GM19023 (cell line): ENCODE data around the gene DOCK11.
"Not testable (repeated sequence)": the region's sequence is repeated elsewhere in the genome, so short reads cannot be mapped to it uniquely, and the experiment has no call there.

Experiments used
- ATAC-seq: cut with Tn5 transposase; IDR thresholded peaks from one replicate; pipeline ENCODE4 v1.9.1; 2021; ENCODE audit warnings: mild to moderate bottlenecking, moderate library complexity; ENCODE audit not compliant: unreplicated experiment

The DOCK11 gene

GRCh38 chrX:118565853-118566252 lies 70.2 kb downstream of the DOCK11 start:
- no peak for ATAC-seq

GRCh38 chrX:118566359-118566758 lies 70.7 kb downstream of the DOCK11 start:
- no peak for ATAC-seq

DNA sequence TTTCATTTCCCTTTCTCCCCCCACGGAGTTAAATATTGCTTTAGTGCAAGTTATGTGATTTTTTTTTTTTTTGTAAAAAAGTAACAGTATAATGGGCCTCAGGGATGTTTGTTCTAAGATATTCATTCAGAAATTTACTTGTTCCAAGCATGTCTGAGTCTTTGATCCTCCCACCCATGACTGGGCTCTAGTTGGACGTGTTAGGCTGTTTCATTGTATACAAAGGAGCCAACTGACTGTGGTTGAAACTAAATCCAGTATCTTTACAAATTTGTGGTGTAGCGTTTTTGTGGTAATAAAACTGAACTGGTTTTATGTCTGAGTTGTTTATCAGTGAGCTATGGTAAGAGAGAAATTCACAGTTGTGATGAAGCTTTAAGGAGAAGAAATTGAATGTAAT lies 74.1 kb downstream of the DOCK11 start:
- no peak for ATAC-seq

DNA sequence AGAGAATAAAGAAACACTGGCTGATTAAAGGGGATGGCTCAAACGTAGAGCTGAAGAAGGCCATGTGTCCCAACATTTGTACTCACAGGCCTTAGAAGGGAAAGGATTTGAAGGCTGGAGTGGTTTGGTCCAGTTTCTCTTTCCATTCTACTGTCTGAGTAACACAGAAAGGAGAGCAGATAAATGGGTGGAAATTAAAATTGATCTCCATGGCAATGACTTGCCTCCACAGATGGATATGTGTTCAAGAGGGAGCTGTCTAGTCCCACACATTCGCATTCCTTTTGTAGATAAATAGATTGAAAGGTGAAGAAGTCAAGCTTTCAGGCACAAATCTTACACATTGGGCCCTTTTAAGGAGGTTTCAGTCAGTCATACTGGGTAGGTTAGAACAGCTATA lies 74.6 kb downstream of the DOCK11 start:
- no peak for ATAC-seq

GRCh38 chrX:118571836-118572235 lies 76.2 kb downstream of the DOCK11 start:
- ATAC-seq, result no peak

DNA sequence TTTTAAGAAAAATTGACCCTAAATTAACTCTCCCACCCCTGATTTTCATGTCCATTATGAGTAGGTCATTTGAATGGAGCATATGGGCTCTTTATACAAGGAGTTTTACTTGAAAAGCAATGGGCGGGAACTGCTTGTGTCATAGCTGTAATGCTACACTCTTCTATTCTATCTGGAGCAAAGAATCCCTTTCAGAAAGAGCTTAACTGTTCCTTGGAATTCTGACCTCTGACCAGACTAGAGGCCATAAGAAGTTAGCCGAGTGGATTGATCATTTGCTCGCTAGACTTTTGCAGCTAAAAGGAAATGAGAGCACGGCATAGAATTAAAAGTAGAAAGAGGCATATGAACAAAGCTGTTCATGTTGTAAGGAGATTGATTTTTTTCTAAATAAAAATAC lies 79.1 kb downstream of the DOCK11 start:
- no peak for ATAC-seq

GRCh38 chrX:118577041-118577440 lies 81.4 kb downstream of the DOCK11 start:
- no peak for ATAC-seq

GRCh38 chrX:118579417-118579816 lies 83.8 kb downstream of the DOCK11 start:
- no peak for ATAC-seq

- ATAC-seq, result not testable (repeated sequence)
These were observed 87.3 kb downstream of the DOCK11 start for GRCh38 chrX:118582926-118583325.

DNA sequence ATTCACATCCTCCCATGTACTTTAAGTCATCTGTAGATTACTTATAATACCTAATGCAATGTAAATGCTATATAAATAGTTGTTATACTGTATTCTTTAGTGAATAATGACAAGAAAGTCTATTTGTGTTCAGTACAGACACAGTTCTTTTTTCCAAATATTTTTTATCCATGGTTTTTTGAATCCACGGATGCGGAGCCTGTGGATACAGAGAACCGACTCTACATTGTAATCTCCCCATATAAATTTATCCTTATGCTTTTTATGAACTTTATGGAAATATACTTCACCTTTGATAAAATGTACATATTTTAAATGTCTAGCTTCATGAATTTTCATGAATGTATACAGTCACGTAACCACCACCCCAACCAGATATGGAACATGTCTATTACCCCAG lies 88.2 kb downstream of the DOCK11 start:
- ATAC-seq, result no peak

GRCh38 chrX:118585296-118585695 lies 89.7 kb downstream of the DOCK11 start:
- ATAC-seq, result no peak

DNA sequence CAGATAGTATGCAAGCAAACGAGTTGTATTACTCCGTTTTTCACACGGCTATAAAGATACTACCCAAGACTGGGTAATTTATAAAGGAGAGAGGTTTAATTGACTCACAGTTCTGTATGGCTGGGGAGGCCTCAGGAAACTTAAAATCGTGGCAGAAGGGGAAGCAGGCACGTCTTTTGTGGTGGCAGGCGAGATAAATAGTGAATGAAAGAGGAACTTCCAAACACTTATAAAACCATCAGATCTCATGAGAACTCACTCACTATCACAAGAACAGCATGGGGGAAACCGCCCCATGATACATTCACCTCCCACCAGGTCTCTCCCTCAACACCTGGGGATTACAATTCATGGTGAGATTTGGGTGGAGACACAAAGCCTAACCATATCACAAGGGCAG lies 90.6 kb downstream of the DOCK11 start:
- ATAC-seq, result not testable (repeated sequence)

DNA sequence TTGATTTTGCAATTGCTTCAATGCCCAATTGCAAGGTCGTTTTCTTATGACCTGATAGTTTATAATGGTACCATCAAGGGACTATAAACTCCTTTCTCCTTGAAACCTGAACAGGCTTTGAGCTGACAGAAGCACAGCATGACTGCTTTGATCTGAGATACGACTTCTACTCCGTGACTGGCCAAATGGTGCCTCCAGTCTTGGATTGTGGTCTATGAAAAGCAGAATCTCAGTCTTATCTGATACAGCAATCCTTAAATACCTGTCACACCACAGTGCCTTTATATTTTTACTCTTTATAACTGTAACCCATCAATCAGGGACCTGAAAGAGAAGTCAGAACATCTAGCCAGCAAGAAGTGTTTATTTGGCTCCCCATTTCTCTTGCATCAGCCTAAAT lies 93.1 kb downstream of the DOCK11 start:
- ATAC-seq, result no peak

GRCh38 chrX:118589227-118589626 lies 93.6 kb downstream of the DOCK11 start:
- ATAC-seq, result no peak

GRCh38 chrX:118593407-118593806 lies 97.8 kb downstream of the DOCK11 start:
- ATAC-seq, result no peak

- no peak for ATAC-seq
These were observed 99.2 kb downstream of the DOCK11 start for GRCh38 chrX:118594697-118595420.

DNA sequence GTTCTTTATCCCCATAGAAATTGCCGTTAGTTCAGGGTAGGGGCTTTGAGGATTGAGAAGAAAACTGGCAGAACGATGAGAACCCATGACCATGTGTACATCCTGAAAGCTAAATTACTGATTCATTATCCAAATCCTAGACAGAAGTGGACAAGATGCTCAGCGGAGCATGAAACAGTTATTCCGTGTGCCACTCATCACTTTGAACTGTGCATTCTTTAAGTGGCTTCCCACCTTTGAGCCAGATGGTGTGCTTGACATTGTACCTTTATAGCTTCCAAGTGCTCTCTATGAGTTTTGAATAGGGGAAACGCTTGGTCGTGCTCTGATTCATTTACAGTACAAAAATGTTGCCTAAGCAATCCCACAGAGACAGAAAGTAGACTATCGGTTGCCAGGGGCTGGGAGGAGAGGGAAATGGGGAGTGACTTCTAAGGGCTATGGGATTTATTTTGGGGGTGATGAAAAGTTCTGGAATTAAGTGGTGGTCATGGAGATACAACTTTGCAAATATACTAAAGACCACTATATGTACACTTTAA lies 100.0 kb downstream of the DOCK11 start:
- no peak for ATAC-seq

- no peak for ATAC-seq
These were observed 100.8 kb downstream of the DOCK11 start for GRCh38 chrX:118596390-118596789.

- ATAC-seq, result no peak
These were observed 108.4 kb downstream of the DOCK11 start for GRCh38 chrX:118603981-118604380.

DNA sequence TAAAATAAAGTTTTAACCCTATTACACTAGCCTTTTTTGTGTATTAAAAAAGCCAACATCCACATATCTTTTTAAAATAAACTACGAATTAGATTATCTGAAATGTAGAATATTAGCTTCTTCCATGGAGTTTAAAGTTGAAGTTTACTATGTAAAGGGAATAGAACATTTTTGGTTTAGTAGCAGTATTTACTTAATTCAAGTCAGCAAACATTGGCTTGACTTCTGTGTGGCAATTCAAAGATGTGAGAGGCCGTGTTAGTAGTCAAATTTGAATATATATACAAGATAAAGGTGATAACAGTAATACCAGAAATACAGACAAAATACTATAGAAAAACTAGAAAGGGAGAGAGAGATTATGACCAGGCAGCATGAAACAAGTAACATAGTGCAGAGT lies 116.7 kb downstream of the DOCK11 start:
- ATAC-seq, result no peak

GRCh38 chrX:118614150-118614549 lies 118.5 kb downstream of the DOCK11 start:
- no peak for ATAC-seq

DNA sequence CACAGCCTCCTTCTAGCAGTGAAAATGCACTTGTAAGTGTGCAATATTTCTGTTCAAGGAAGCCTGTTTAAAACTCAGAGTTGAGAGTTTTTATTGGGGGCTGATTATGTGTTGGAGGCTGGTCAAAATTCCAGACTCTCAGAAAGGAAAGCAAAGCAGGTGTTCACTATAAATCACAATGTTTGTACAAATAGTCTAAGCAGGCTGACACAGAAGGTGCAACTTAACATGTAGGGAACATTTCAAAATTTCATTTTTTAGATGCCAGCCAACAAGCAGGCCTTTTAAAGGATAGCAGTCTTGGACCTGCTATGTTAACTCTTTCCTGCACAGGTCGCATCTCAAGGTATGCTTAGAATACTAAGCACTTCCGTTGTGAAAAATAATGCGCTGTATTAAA lies 119.5 kb downstream of the DOCK11 start:
- ATAC-seq, result no peak
